Suprapubic skin (tissue), 4 donors: Measurements from ENCODE around the gene POLA2. TPM values are rescaled to one million over a fixed set of nuclear protein-coding genes. Genes with fewer than 3 reads are reported as not detected.

Source experiments
- DNase-seq, 2 donors: peaks; one replicate each; pipeline ENCODE4 v3.0.0-alpha.2; 2019; ENCODE audit warnings: low spot score in 2 of 2
- H3K27ac ChIP-seq: fragments of 200-600 bp; sonication (generic); one replicate; pipeline ENCODE4 v1.5.1; 2019
- H3K27me3 ChIP-seq: fragments of 200-600 bp; sonication (generic); one replicate; pipeline ENCODE4 v1.5.1; 2019
- H3K36me3 ChIP-seq: fragments of 200-600 bp; sonication (generic); one replicate; pipeline ENCODE4 v1.5.1; 2019
- H3K4me1 ChIP-seq: fragments of 200-600 bp; sonication (generic); one replicate; pipeline ENCODE4 v1.5.1; 2019
- H3K4me3 ChIP-seq: fragments of 200-600 bp; sonication (generic); one replicate; pipeline ENCODE4 v1.5.1; 2019; ENCODE audit warnings: mild to moderate bottlenecking
- H3K9me3 ChIP-seq: fragments of 200-600 bp; sonication (generic); one replicate; pipeline ENCODE4 v1.5.1; 2019
- CTCF ChIP-seq, 2 donors: fragments of 200-600 bp in 1 of 2; fragments of 450-650 bp in 1 of 2; sonication (generic) in 1 of 2; IDR thresholded peaks; one replicate each; pipeline ENCODE4 v1.5.1; 2016 to 2019; ENCODE audit warnings: antibody characterized with exemption in 2 of 2, mild to moderate bottlenecking in 1 of 2, moderate library complexity in 1 of 2
- EP300 ChIP-seq: sonication (generic); formaldehyde crosslinking; IDR thresholded peaks from one replicate; pipeline ENCODE4 v1.6.1; 2017; ENCODE audit warnings: antibody characterized with exemption
- POLR2A ChIP-seq, 2 donors: fragments of 450-650 bp; IDR thresholded peaks; one replicate each; pipeline ENCODE4 v1.6.1; 2017; ENCODE audit warnings: antibody characterized with exemption in 2 of 2, mild to moderate bottlenecking in 2 of 2, moderate library complexity in 2 of 2
- POLR2AphosphoS5 ChIP-seq, 3 donors: sonication (generic); formaldehyde crosslinking; IDR thresholded peaks; one replicate each; pipeline ENCODE4 v1.6.1; 2017; ENCODE audit warnings: antibody characterized with exemption in 3 of 3
- WGBS: methylation state at CpG from one replicate; pipeline ENCODE4 v1.1.5; 2018; 5-methylcytosine and 5-hydroxymethylcytosine counted together
- total RNA-seq, 4 donors: library from RNA; depleted of rRNA; stranded (reverse); fragments of >200 nt; gene quantifications; one replicate each; pipeline ENCODE4 v1.1.0, GENCODE V29; 2016

The POLA2 gene
- total RNA-seq, 4 donors from 2014 or later = 4.5 to 19.7 (median 7.3) TPM

- H3K9me3 ChIP-seq = no peaks in the 10 kb centered on the region
- peaks cover 3% of the 10 kb centered on the region for H3K36me3 ChIP-seq
- DNase-seq = no peak
- peaks cover 21% of the 10 kb centered on the region for H3K4me1 ChIP-seq
- H3K27me3 ChIP-seq = no peaks in the 10 kb centered on the region
- H3K27ac ChIP-seq = no peak overlapping the region
- no peak for TF ChIP-seq CTCF (IDR thresholded peaks at IDR 0.05)
- no peak for TF ChIP-seq POLR2A (IDR thresholded peaks at IDR 0.05)
- TF ChIP-seq EP300 = no peak
- TF ChIP-seq POLR2AphosphoS5 (IDR thresholded peaks at IDR 0.05) = no peak
- 97% methylated on average over 10 of the region's 10 CpGs for WGBS
- H3K4me3 ChIP-seq = no peak overlapping the region
Observed at GRCh38 chr11:65221026-65221425, 40.7 kb upstream of the POLA2 start.

- WGBS = 79% methylated on average over 8 of the region's 8 CpGs
- TF ChIP-seq POLR2AphosphoS5 (IDR thresholded peaks at IDR 0.05) (no peak), EP300 (no peak), CTCF (IDR thresholded peaks at IDR 0.05) (no peak), POLR2A (IDR thresholded peaks at IDR 0.05) (no peak)
- DNase-seq = no peak
Observed at GRCh38 chr11:65223011-65223410, 38.8 kb upstream of the POLA2 start.

GRCh38 chr11:65224930-65225278, 36.9 kb upstream of the POLA2 start:
- H3K36me3 ChIP-seq = peaks cover 3% of the 10 kb centered on the region
- H3K4me1 ChIP-seq = peaks cover 20% of the 10 kb centered on the region
- peak overlapping the region; percentile 53 for H3K27ac ChIP-seq
- 12% methylated on average over 5 of the region's 5 CpGs for WGBS
- H3K4me3 ChIP-seq = no peak overlapping the region
- H3K9me3 ChIP-seq = no peaks in the 10 kb centered on the region
- TF ChIP-seq POLR2A (IDR thresholded peaks at IDR 0.05) = no peak
- no peak for TF ChIP-seq POLR2AphosphoS5 (IDR thresholded peaks at IDR 0.05)
- no peak for TF ChIP-seq EP300
- TF ChIP-seq CTCF (IDR thresholded peaks at IDR 0.05) = no peak
- no peak for DNase-seq
- H3K27me3 ChIP-seq = no peaks in the 10 kb centered on the region

More at GRCh38 chr11:65223011-65223410, 38.8 kb upstream of the POLA2 start:
- Histone ChIP-seq H3K27ac (no peak overlapping the region), H3K4me3 (no peak overlapping the region), H3K36me3 (peaks cover 3% of the 10 kb centered on the region), H3K9me3 (no peaks in the 10 kb centered on the region), H3K4me1 (peaks cover 25% of the 10 kb centered on the region), H3K27me3 (no peaks in the 10 kb centered on the region)

GRCh38 chr11:65225279-65226102, 36.3 kb upstream of the POLA2 start:
- Histone ChIP-seq H3K27me3 (no peaks in the 10 kb centered on the region), H3K36me3 (peaks cover 3% of the 10 kb centered on the region), H3K4me1 (peaks cover 20% of the 10 kb centered on the region), H3K27ac (peak overlapping the region; percentile 53), H3K4me3 (peak overlapping the region; percentile 40), H3K9me3 (no peaks in the 10 kb centered on the region)
- DNase-seq = peak in 1 of 2 donors; percentile 85
- WGBS = 10% methylated on average over 19 of the region's 42 CpGs
- TF ChIP-seq CTCF (IDR thresholded peaks at IDR 0.05) (peak; percentile 21 to 44), POLR2A (IDR thresholded peaks at IDR 0.05) (no peak), EP300 (no peak), POLR2AphosphoS5 (IDR thresholded peaks at IDR 0.05) (no peak)

- TF ChIP-seq EP300 (no peak), CTCF (IDR thresholded peaks at IDR 0.05) (no peak), POLR2AphosphoS5 (IDR thresholded peaks at IDR 0.05) (no peak), POLR2A (IDR thresholded peaks at IDR 0.05) (no peak)
- 41% methylated on average over 7 of the region's 7 CpGs for WGBS
- DNase-seq = no peak
- peak overlapping the region; percentile 53 for H3K27ac ChIP-seq
- H3K4me3 ChIP-seq = peak overlapping the region; percentile 40
- H3K4me1 ChIP-seq = peaks cover 20% of the 10 kb centered on the region
- no peaks in the 10 kb centered on the region for H3K27me3 ChIP-seq
- no peaks in the 10 kb centered on the region for H3K9me3 ChIP-seq
- peaks cover 3% of the 10 kb centered on the region for H3K36me3 ChIP-seq
Observed at GRCh38 chr11:65226103-65226442, 35.7 kb upstream of the POLA2 start.
